Measurements from ENCODE around the gene OSM. TPM values are rescaled to one million over a fixed set of nuclear protein-coding genes. Genes with fewer than 3 reads are reported as not detected.

The OSM gene
- total and polyA plus RNA-seq, 2 donors (not counting 3 experiments of a cell fraction or from before 2014, with no cell fraction given), result not detected

DNA sequence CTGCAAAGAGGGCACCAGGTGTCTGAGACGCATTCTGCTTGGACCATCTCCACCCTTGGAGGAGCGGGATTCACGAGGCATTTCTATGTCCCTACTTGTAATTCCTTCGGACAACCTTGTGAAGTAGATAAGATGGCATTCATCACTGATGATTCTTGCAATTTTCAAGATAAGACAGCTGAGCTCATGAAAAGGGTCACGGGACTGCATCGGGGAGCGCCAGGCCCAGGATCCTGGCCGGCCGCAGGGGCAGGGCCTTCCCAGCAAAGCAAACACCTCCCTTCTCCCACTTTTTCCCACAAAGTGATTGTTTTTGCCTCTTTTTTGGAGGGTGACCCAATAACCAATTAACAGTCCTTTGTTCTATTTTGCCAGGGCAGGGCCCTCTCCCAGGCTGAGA is 28.5 kb downstream of the OSM start:
- H3K9me1 ChIP-seq (replicated peaks; ENCODE audit: control insufficient read depth, extremely low read depth, insufficient read depth, low read length), result no peaks in the 10 kb centered on the region
- peaks cover 11 to 16% of the 10 kb centered on the region in 2 experiments for H3K27me3 ChIP-seq (ENCODE audit: control insufficient read depth in 2 of 2, insufficient read depth in 2 of 2, low read length in 2 of 2)
- no peaks in the 10 kb centered on the region for H3K9me3 ChIP-seq (replicated peaks; ENCODE audit: control insufficient read depth, insufficient read depth, low read length)
- no peaks in the 10 kb centered on the region for H3K79me2 ChIP-seq (ENCODE audit: control insufficient read depth, insufficient read depth, low read length)
- no peak overlapping the region for H2AFZ ChIP-seq (ENCODE audit: low read depth, low read length)
- H3K4me1 ChIP-seq (ENCODE audit: control insufficient read depth, extremely low read depth, insufficient read depth, low read length), result no peaks in the 10 kb centered on the region
- FAIRE-seq (no peak), DNase-seq (ENCODE audit: low read depth, low spot score) (no peak)
- no peak overlapping the region for H3K4me3 ChIP-seq (replicated peaks in 1 of 3; ENCODE audit: insufficient read depth in 1 of 3, low read depth in 1 of 3, low read length in 3 of 3)
- H3K9ac ChIP-seq (replicated peaks; ENCODE audit: extremely low read depth, insufficient read depth, low read length), result no peak overlapping the region
- dilution Hi-C loops (cut with MboI; ENCODE audit: extremely low pct_ligation_motif_present, low sequenced_read_pairs) (no loop called here), intact Hi-C loops (cut with micrococcal nuclease) (no loop called here)
- H3K36me3 ChIP-seq (ENCODE audit: control insufficient read depth in 2 of 2, extremely low read depth in 1 of 2, insufficient read depth in 2 of 2, low read length in 2 of 2), result no peaks in the 10 kb centered on the region
- no TSS peak for BruUV-seq (replicated peaks)
- H3K4me2 ChIP-seq (ENCODE audit: insufficient read depth, low read length), result no peak overlapping the region
- no peak overlapping the region for H3K27ac ChIP-seq (ENCODE audit: insufficient read depth, low read depth, low read length)
- no peak for TF ChIP-seq CTCF (IDR thresholded peaks at IDR 0.05; ENCODE audit: extremely low read depth in 1 of 2, insufficient read depth in 1 of 2, low read depth in 1 of 2, low read length in 2 of 2)
- no peak for TF ChIP-seq EZH2 (IDR thresholded peaks at IDR 0.05; ENCODE audit: borderline replicate concordance, low read depth, low read length, severe bottlenecking)
- TF ChIP-seq POLR2A (IDR thresholded peaks at IDR 0.05; ENCODE audit: low read depth, low read length), result no peak
- no peak for TF ChIP-seq GATA2 (IDR thresholded peaks at IDR 0.05; ENCODE audit: insufficient read depth, insufficient read length, low read depth, low read length)
- no peak for TF ChIP-seq MYC (IDR thresholded peaks at IDR 0.05; ENCODE audit: low read depth, low read length)
- TF ChIP-seq, protein P1, sequence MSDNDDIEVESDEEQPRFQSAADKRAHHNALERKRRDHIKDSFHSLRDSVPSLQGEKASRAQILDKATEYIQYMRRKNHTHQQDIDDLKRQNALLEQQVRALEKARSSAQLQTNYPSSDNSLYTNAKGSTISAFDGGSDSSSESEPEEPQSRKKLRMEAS (IDR thresholded peaks at IDR 0.05; ENCODE audit: insufficient read depth, insufficient read length), result no peak
- TF ChIP-seq POLR2AphosphoS5 (IDR thresholded peaks at IDR 0.05; ENCODE audit: insufficient read depth, low read depth, low read length), result no peak
- TF ChIP-seq JUN (IDR thresholded peaks at IDR 0.05; ENCODE audit: borderline replicate concordance, insufficient read depth, insufficient read length, low read depth), result no peak
- TF ChIP-seq FOS (IDR thresholded peaks at IDR 0.05; ENCODE audit: borderline replicate concordance, insufficient read depth, low read length), result no peak
- no peaks in the 10 kb centered on the region for H4K20me1 ChIP-seq (replicated peaks; ENCODE audit: control insufficient read depth, extremely low read depth, insufficient read depth, low read length)
- ChIA-PET CTCF (interaction anchor here (1.7 to 2.0 kb wide), 2 partner anchors 13 to 18 kb away, joined by 4 to 7 read pairs; no protein-coding TSS in a partner anchor), POLR2A (no interaction called here)

Data from endothelial cell of umbilical vein (primary cell).